Loucy (cell line): ENCODE data around the gene CPD.

Experiments used
- CTCF ChIP-seq: fragments of 200-600 bp; sonication (generic); conservative IDR thresholded peaks from 2 replicates; pipeline ENCODE4 v1.5.1; 2014; ENCODE audit warnings: mild to moderate bottlenecking, antibody characterized with exemption, low read length
- EZH2phosphoT487 ChIP-seq: fragments of 200-600 bp; IDR thresholded peaks from 2 replicates; pipeline ENCODE4 v1.6.1; 2018; ENCODE audit warnings: antibody characterized with exemption, mild to moderate bottlenecking, moderate library complexity, borderline replicate concordance

- TF ChIP-seq CTCF, result no peak
- no peak for TF ChIP-seq EZH2phosphoT487
Observed at GRCh38 chr17:30357476-30357875, 21.3 kb upstream of the CPD start.
